Right renal cortex interstitium (tissue), 3 donors: ENCODE measurements around the gene UGT1A10. TPM values are rescaled to one million over a fixed set of nuclear protein-coding genes. Genes with fewer than 3 reads are reported as not detected.

Experiments
- DNase-seq, 3 donors: peaks; one replicate each; pipeline ENCODE4 v3.0.0-alpha.2; 2013; ENCODE audit warnings: low read depth in 3 of 3, low spot score in 2 of 3
- polyA plus RNA-seq, 3 donors: library from polyadenylated mRNA; unstranded; fragments of 120-200 nt; gene quantifications; one replicate each; pipeline ENCODE4 v1.2.1, GENCODE V29; 2013; ENCODE audit not compliant: insufficient read length in 3 of 3

UGT1A10 gene
- polyA plus RNA-seq, 3 donors, result not detected

- DNase-seq, result no peak
These were observed 131.8 kb downstream of the UGT1A10 start for GRCh38 chr2:233768076-233768475.

GRCh38 chr2:233769260-233769659 lies 133.0 kb downstream of the UGT1A10 start:
- no peak for DNase-seq

GRCh38 chr2:233772153-233772552 lies 135.9 kb downstream of the UGT1A10 start:
- no peak for DNase-seq

- DNase-seq, result no peak
These were observed 136.3 kb downstream of the UGT1A10 start for GRCh38 chr2:233772583-233772982.

DNA sequence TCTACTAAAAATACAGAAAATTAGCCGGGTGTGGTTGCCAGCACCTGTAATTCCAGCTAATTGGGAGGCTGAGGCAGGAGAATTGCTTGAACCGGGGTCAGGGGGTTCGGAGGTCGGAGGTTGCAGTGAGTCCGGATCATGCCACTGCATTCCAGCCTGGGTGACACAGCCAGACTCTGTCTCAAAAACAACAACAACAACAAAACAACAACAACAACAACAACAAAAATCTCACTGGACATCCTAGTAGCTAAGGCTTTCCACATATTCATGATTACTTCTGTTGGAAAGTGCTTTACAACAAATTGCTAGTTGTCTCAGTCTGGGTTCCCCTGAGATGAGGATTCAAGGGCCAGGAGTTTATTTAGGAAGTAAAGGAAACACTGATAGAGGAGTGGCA lies 137.6 kb downstream of the UGT1A10 start:
- DNase-seq, result no peak

- no peak for DNase-seq
These were observed 139.2 kb downstream of the UGT1A10 start for GRCh38 chr2:233775414-233775813.

DNA sequence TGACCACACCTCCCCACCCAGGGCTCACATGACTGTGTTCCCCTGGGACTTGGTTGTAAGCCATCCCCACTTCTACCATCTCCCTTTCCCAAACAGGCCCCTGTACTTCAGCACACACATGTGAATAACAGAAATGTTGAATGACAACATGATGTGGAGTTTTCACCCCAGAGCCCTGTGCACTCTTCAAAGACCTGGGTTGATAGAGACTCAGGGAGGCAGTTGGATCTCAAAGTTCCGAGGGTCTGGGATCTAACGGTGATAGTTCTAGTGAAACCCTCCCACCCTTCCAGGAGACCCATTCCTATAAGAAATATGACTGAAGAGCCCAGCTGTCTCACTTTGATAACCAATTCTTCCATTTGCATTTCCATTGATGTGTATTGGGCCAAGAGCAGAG lies 141.8 kb downstream of the UGT1A10 start, which contains the start of gene MROH2A:
Gene MROH2A, plus strand, starts transcription at position 301 of the 400 bp plus-strand sequence. CDS start 1,029 bp downstream, outside the sequence.
- no peak for DNase-seq

DNA sequence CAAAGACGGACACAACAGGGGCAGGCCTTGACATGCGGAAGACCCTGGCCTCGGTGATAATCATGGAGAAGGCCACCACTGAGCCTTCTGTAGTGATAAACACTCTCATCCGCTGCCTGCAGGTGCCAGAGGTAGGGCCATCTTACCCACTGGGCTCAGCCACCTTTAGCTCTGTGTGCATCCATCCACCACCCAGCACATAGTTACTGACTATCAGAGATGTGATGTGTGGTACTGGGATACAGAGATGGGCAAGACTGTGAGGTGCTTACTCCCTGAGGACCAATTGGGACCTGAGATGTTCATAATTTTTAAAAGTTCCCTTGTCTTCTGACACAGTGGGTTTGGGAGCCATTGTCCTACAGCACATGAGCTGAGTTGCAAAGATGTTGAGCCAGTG lies 143.5 kb downstream of the UGT1A10 start:
- DNase-seq, result no peak

- DNase-seq, result no peak
These were observed 144.5 kb downstream of the UGT1A10 start for GRCh38 chr2:233780771-233781170.

DNA sequence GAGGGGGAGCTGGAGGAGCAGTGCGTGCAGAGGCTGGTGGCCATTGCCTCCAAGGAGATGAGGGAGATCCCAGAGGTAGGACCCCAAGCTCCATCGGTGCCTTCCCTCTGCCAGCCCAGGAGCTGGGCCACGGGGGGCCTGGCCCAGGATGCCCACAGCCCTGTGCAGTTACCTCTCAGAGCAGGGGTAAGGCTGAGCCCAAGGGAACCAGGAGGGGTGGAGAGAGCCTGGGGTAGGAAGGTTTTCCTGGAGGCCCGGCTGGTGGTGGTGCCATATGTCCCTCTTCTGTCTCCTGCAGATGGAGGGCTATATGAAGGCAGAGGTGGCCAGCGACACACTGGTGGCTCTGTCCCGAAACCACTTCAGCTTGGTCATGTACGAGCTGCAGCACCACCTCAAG lies 153.3 kb downstream of the UGT1A10 start:
- DNase-seq, result no peak

GRCh38 chr2:233791151-233791882 lies 155.1 kb downstream of the UGT1A10 start:
- no peak for DNase-seq

DNA sequence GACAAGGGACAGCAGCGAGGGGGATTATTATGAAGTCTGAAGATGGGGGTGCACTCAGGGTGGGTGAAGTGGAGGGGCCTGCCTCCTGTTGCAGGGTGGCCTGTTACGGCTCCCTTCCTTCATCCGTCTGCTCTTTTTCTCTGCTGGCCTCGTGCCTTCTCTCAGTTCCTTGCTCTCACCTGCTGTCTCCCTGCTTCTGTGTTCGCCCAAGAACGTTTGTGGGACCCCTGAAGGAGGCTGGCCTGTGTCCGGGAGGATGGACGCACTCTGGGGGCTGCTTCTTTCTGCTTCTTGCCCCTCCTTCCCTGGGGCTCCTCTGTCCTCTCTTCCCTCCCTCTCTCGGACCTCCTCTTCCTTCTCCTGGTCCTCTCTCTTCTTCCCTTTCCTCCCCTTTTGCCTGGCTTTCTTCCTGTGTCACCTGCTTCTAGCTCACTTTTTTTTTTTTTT lies 155.7 kb downstream of the UGT1A10 start:
- no peak for DNase-seq

DNA sequence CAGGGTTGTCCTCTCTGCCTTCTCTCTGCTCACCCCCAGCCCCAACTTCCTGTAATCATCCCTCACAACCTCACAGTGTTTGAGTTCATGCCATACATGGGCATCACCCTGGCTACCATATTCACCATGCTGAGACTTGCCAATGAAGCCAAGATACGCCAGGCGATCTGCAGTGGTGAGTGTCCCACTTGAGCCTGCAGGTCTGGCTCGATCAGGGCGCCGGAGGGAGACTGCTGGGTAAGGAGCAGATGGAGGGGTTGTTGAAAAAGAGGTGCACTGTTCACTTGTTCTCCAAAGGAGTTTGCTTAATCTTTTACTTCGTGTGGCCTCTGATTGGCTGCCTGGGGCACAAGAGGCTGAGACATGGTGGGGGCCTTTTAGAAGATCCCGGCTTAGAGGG lies 156.5 kb downstream of the UGT1A10 start:
- no peak for DNase-seq

DNA sequence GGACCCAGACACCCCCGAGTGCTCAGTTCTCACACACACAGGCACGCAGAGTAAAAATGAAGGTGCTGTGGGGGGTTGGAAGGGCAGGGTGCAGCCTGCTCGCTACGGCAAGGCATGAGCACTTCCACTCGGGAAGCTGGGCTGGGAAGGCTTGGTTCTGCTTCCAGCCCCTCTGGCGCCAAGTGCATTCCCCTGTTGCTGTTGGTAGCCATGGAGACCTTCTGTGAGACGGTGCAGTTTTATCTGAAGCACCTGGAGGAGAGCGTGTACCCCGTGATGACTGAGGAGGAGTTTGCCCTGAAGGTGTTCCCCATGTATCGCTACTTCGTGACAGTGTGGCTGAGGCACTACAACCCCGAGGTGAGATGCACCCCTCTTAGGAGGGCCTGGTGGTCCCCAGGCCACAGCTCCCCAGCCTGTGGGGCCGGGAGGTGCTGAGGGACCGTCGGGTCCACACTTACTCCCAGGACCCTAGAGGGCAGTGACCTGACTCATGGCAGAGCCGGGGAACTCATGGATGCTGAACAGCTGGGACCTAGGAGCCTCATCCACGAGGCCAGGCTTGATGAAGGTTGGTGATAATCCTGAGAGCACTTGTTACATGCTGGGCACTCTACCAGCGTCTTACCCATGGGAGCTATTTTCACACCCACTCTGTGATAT lies 157.3 kb downstream of the UGT1A10 start:
- DNase-seq, result no peak

GRCh38 chr2:233794128-233794658 lies 157.9 kb downstream of the UGT1A10 start:
- DNase-seq, result no peak

- DNase-seq, result no peak
These were observed 159.5 kb downstream of the UGT1A10 start for GRCh38 chr2:233795735-233796171.

DNA sequence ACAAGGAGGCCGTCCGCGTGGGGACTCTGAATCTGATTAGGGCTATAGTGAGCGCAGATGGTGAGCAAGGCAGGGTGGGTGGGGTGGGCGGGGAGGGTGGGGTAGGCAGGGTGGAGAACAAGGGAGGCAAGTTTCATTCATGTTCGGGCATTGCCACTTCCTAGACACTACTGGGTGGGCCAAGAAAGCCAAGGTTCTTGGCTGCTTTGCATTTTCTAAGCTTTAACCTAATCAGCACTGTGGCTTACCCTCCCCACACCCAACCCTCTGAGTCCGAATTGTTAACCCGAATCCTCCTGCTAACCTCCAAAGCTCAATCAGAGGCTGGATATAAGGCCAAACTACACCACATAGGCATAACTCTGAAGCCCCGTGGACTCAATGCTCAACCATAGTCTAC lies 160.0 kb downstream of the UGT1A10 start:
- no peak for DNase-seq

DNA sequence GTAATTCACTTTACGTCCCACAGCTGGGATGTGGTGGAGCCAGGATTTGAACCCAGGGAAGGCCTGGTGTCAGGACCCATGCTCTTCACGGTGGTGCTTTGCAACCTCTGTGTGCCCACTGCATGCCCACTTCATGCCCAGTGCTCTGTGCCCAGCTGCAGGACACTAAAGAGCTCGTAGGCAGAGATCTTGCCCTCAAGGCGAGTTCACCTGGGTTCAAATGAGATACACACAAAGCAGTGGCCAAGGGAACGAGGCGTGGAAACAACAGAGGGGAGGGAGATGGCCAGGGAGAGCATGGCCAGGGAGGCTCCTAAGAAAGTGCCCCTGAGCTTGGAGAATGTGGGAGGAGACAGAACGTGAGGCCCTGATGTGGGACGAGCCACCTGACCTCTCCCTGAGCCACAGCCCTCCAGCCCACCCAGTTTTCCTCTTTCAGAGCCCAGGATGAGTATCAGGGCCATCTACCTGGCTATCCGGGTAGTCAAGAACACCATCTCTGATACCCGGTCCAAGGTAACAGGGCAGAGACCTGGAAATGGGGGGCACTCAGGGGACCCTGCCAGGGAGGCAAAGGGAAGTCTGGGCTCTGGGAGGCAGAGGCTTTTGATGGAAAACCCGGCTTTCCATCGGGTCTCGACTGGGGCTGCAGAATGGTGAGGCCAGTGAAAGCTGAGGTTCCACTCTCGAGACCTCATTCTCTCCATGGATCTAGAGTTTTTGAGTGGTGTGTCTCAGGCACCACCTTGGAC lies 162.3 kb downstream of the UGT1A10 start:
- DNase-seq, result no peak

GRCh38 chr2:233799087-233799665 lies 162.9 kb downstream of the UGT1A10 start:
- DNase-seq, result no peak

GRCh38 chr2:233799716-233800115 lies 163.5 kb downstream of the UGT1A10 start:
- no peak for DNase-seq

- no peak for DNase-seq
These were observed 164.0 kb downstream of the UGT1A10 start for GRCh38 chr2:233800208-233800607.
